Measurements from ENCODE around the gene CEP95.

Gene CEP95

GRCh38 chr17:64583038-64583437 lies 76.3 kb downstream of the CEP95 start:
- no peak overlapping the region for H3K4me3 ChIP-seq (ENCODE audit: low read depth, low read length)
- TF ChIP-seq CTCF (IDR thresholded peaks at IDR 0.05; ENCODE audit: low read depth, low read length), result no peak

GRCh38 chr17:64585146-64585545 lies 78.4 kb downstream of the CEP95 start:
- no peak overlapping the region for H3K4me3 ChIP-seq (ENCODE audit: low read depth, low read length)
- TF ChIP-seq CTCF (IDR thresholded peaks at IDR 0.05; ENCODE audit: low read depth, low read length), result no peak
